IPS DF 4.7 (cell line): ENCODE results near the gene CACNA2D3.

ENCODE experiments used
- DNase-seq: peaks from one replicate; pipeline ENCODE4 v3.0.0-alpha.2; 2013; ENCODE audit warnings: low spot score; ENCODE audit errors: extremely low read depth

CACNA2D3 gene

DNA sequence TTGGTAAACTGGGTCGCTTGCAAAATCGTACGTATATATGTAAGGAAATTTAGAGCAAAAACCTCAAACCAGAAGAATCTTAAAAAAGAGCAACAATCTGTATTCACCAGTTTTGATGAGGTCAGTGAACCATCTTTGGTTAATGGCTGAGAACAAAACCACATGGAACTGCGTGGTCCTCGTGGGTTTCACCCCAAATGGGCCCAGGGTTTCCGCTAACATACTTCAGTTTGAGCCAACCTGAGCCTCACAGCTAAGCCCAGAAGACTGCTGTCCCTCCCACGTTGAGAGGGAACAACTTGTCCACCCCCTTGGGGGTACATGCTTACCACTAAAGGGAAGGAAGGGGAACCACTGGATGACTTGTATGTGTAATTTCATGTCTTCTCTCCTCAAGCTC is 204.6 kb downstream of the CACNA2D3 start:
- DNase-seq, result no peak

DNA sequence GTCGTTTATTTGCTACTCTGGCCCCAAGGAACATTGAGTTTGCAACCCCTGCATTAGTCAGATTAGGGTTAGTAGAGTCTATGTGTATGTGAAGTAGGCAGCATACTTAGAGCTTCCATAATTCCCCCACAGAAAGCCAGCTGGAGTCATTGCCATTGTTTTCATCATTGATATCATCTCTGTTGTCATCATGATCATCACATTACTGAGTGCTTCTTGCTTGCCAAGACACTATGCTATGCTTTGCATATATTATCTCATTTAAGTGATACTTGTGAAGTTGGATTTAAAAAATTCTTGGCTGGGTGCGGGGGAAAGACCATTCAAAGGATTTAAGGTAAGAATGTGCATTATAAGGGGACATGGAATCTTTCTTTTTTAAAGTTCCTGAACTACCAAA is 209.0 kb downstream of the CACNA2D3 start:
- DNase-seq, result no peak

DNA sequence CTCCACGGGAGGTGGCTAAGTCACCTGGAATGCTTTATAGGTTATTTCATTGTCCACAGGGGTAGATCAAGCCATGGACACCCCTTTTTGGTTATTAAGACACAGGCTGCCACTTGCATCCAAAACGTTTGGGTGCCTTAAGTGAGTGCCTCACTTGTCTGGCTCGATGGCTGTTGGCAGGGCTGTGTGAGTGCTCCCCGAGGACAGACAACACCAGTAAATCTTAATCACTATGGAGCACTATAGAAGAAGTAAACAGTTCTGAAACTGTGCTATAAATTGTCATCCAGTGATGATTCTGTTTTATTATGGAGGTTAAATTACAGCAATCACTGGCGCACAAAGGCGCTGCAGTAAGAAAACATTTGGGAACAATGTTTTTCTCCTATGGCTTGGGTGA is 215.5 kb downstream of the CACNA2D3 start:
- no peak for DNase-seq

DNA sequence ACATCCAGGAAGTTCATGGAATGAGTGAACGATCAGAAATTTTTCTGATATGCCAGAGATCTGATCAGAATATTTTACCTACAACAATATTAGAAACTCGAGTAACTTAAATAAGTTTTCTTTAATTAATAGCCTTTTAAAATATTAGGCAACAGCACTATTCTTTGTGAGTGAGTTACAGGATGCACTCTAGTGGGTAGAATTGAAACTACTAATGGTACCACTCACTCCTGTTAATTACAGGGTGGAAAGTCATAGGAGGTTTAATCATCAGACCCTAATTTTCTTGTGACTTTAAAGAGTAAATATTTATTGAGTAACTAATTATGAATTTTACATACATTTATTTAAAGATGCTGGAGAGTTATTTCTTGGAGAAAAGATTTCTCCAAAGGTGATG is 217.3 kb downstream of the CACNA2D3 start:
- no peak for DNase-seq

DNA sequence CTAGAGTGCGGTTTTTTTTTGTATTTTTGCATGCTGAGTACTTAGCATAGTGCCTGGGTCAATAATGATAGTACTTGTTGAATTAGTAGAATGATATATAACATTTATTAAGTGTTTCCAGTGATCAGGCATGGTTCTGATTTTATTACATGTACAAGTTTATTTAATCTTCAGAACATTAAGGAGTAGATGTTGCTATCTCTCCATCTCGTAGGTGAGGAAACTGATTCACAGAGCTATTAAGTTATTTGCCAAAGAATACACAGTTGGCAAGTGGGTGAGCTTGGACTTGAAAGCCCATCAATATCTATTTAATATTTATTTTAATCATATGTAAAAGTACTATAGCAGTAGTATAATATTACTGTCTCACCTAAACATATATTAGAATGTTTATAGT is 219.5 kb downstream of the CACNA2D3 start:
- no peak for DNase-seq

DNA sequence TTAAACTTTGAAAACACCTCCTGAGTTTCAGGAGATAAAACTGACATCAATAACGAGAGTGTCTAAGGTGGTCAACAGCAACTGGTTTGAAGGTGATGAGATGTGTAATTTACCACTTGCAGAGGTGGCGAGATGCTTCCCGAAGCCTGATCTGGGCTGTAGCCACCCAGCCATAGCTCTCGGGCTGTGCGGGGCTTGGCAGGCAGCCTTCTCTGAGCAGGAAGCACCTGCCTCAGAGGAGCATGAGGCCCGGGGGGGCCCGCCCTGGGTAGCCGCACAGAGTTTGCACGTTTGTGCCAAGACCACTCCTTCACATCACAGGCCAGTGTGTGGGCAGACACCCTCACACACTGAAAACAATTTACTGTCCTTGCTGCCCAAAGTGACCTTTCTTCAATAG is 220.3 kb downstream of the CACNA2D3 start:
- DNase-seq, result no peak

DNA sequence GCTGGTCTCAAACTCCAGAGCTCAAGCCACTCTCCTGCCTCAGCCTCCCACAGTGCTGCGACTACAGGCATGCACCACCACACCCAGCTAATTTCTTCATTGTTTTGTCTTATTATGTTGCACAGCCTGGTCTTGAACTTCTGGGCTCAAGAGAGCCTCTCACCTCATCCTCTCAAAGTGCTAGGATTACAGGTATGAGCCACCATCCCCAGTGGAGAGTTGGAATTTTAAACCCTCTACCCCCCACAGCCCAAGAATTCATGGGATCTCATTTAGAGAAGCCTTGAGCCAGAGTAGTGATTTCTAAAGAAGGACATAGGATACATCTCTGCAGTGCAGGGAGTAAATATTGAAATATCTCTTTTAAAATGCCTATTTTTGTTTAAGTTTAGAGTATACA is 221.1 kb downstream of the CACNA2D3 start:
- no peak for DNase-seq

DNA sequence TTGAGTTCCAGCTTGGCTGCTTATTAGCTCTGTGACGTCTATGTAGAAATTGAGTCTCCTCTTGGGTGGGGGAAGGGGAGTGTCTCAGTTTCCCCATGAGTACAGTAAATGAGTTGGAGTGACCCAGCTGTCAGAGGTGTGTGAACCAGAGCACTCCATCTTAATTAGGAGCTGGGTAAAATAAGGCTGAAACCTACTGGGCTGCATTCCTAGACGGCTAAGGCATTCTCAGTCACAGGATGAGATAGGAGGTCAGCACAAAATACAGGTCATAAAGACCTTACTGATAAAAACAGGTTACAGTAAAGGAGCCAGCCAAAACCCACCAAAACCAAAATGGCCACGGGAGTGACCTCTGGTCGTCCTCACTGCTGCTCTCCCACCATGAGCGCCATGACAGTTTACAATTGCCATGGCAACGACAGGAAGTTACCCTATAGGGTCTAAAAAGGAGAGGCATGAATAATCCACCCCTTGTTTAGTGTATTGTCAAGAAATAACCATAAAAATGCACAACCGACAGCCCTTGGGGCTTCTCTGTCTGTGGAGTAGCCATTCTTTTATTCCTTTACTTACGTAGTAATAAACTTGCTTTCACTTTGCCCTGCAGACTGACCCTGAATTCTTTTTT is 222.4 kb downstream of the CACNA2D3 start:
- DNase-seq, result no peak

DNA sequence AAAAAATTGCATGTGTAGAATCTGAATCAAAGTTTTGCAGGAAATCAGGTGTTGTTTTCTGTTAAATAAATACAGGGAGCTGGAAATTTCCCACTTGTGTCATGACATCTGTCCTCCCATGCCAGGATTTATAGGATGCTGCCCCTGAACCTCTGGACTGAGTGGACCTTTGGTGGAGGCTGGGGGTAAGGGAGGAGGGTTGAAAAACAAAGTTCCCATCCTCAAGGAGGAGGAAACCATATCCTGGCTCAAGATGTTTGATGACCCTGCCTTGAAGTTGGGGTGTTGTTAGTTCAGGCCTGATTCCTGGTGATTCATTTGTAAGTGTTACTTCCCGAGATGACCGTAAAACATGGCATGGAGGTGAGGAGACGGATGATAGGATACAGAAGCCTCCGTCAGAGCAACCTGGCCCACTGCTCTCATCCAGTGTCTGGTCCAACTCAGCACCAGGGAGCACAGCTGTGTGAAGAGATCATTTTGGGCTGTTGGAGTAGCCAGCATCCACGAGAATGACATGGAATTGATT is 223.6 kb downstream of the CACNA2D3 start:
- DNase-seq, result no peak

DNA sequence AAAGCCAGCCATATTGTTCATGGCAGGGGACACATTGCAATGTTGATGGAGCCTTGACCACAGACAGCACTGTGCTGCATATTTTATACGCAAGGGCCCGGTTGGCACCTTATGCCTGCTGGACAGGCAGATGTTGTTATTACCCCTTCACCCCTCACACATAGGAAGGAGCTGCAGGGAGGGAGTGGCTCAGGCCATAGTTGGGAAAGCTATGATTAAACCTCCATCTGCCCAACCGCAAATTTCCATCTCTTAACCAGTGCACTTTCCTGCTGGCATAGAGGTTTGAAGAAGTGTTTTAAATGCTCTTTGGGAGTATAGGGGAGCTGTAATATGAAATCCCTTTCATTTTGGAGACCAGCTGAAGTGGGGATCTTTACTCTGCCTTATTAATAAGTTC is 224.7 kb downstream of the CACNA2D3 start:
- no peak for DNase-seq

GRCh38 chr3:54347933-54348332 is 225.6 kb downstream of the CACNA2D3 start:
- DNase-seq, result no peak

GRCh38 chr3:54349231-54349652 is 226.9 kb downstream of the CACNA2D3 start:
- DNase-seq, result no peak

DNA sequence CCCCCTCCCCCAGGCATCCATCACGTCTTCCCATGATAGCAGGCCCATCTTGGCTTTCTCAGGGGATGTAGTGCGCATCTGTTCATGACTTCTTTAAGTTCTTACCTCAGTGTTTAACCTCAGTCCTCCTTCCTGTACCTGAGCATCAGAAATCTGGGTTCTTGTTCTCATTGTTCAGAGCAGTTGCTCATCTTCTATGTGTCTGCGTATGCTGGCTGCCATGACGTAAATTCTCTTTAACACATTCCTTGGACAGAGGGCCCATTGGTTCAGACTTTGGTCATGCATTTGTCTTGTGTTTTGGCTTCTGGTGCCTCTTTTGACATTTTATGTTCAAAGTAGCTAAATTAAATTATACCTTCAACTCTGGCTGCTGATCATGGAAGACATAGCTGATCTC is 227.3 kb downstream of the CACNA2D3 start:
- DNase-seq, result no peak

DNA sequence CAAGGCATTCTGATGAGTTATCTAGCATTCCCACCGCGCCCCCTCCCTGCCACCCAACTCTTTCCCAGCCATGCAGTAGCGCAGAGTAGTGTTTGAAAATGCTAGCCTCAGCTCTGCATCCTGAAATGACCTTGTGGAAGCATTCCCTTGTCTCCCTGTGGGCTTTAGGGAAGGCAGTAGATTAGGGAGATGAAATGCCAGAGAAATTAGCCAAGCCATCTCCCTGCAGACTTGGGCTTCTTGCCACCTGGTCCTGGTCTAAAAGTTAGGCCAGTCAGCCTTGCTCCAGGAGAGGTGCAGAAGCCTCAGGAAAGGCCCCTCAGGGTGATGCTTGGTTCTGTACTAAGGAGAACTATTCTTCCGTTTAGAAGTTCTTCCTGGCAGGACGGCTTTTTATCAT is 231.2 kb downstream of the CACNA2D3 start:
- no peak for DNase-seq

DNA sequence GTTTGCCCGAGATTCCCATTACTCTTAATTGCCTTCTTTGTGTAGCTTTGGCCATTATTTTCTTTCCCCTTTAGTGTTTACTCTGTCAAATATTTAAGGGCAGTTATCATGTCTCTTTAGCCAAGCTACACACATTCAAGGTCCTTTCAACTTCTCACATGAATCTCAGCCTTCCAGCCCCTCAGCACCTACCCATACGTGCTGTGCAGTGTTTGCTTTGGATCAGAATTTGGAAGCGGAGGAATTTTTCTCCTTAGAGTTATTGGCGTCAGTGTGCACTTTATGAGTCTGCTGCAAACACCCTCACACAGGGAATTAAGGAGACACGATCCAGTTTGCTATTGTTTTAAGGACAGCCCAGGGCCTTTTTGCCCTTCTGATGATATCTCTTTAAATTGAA is 231.6 kb downstream of the CACNA2D3 start:
- no peak for DNase-seq

DNA sequence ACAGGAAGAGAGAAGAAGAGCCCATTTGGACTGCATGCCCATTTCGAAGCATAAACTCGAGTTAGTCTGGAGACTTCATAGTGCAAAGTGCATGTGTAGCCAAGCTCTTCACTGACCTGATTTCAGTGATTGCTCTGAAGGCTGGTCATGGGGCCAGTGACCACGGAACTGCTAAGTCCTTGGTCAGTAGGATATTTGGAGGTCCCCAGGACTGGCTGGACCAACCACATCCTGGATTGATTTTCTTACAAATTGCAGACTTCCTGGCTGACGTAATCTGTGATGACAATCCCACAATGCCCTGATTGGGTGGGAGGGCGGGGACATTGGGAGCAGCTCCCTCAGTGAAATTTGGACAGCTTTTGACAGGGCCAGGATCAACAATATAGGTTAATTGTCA is 233.4 kb downstream of the CACNA2D3 start:
- no peak for DNase-seq

DNA sequence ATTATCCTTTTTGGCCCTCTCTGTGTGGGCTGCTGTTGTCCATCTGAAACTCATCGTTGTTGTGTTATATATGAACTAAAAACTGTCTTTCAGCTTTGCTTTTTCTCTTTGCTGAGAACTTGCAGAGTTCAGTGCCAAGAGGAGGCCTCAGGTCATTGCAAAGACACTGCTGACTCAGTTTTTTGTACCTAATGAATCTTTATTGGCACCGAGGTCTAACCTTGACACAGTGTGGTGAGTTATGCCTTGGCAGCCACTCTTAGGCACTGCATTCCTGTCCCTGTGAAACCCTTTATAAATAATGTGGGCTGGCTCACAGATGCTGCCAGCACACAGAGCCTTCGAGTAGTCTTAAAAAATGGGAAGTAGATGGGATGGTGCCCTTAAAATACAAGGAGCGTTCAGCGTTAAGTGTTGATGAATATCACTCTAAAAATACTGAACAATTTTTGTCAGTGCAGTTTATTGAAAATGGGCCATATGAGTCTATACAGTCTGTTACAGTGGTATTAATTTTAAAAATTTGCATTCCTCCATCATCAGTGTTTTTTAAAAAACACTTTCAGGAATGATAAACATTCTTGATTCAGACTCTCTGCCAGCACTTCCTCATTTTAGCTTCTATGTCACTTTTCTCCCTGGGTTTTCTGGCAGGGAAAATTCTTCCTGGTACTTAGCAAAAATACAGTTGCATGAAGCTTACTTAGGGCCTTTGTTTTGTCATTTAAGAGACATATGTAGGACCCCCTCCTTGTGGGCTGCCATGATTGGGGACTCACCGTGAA is 234.1 kb downstream of the CACNA2D3 start:
- DNase-seq, result no peak

GRCh38 chr3:54357301-54357700 is 234.9 kb downstream of the CACNA2D3 start:
- no peak for DNase-seq

DNA sequence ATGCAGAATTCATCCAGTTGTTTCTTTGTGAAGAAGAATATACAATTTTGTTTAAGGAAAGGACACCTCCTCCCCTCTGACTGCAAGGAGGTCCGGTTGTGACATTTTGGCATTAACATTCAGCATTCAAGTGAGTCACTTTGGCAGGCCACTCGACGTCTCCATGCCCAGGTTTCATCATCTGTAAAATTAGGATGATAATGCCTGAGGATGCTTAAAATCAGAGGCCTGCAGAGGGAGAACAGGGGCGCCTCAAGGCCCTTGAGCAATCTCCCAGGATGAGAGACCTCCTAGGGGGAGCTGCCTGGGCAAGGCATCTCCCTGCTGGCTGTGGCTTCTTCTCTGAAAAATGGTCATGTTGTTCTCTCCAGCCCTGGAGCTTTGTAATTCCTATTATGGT is 236.0 kb downstream of the CACNA2D3 start:
- DNase-seq, result no peak

DNA sequence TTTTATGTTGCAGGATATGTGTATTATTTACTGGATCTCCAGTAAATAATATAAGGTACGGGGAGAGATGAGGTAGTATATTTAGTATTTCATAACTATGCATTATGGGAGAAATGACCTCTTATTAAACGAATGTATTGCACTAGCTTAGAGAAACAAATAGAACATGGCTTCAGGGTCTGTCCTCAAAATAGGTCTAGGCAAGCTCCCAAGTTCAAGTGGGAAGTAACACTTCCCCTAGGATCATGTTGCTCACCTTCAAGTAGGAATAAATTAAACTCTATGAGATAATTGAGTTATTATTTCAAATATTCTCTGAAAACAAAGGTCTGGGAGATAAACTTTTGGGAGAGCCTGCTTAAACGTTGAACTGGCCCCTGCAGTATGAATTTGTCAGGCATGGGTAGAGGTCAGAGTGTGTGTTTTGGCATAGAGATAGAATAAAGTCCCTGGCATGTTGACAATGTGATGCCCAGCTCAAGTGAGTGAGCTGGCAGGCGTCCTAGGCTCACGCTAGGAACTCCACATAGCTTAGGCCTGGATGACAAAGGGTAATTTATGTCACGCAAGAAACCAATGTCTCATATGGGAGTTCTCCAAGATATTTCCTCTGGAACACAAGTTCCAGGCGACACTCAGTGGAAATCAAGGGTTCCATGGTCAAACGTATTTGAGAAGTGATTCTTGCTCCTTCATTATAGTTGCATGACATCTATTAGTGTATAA is 236.8 kb downstream of the CACNA2D3 start:
- DNase-seq, result no peak

- no peak for DNase-seq
Observed at GRCh38 chr3:54360320-54360719, 238.0 kb downstream of the CACNA2D3 start.

DNA sequence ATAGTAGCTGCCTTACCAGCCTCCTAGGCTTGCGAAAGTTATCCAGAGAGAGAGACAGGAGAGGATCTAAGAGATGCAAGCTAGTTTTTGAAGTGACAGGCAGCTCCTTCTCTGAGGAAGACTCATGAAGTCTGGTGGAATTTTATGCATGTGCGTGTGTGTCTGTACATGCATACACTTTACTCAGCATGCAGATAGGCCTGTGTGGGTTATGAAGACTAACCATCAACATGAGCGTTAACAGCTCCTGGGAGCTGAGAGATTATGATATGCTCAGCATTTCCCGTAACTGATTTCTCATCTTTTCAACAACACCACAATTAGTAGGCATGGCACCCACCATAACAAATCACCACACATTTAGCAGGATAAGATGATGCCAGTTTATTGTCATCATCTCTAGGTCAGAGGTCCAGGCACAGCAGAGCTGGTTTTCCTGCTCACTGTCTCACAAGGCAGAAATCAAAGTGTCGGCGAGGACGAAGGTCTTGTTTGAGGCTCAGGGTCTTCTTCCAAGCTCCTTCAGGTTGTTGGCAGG is 239.5 kb downstream of the CACNA2D3 start:
- no peak for DNase-seq
